Endothelial cell of umbilical vein (primary cell): ENCODE measurements around the gene RGSL1. TPM values are rescaled to one million over a fixed set of nuclear protein-coding genes. Genes with fewer than 3 reads are reported as not detected.

Experiments used
- BruUV-seq: library from RNA; stranded (reverse); fragments of 400-500 nt; replicated peaks from 2 replicates; lab custom pipeline; 2021; lab: Mats Ljungman, UMichigan
- CTCF ChIA-PET: fragments of 300-600, 350-600 bp; sonication (Branson Sonifier 250); formaldehyde crosslinking; loops from one replicate; lab custom pipeline; 2021; ENCODE audit warnings: antibody characterized with exemption, inconsistent platforms; lab: Charles Lee
- POLR2A ChIA-PET: fragments of 300-600, 350-600 bp; sonication (Branson Sonifier 250); formaldehyde crosslinking; loops from one replicate; lab custom pipeline; 2021; ENCODE audit warnings: antibody characterized with exemption, inconsistent platforms; lab: Charles Lee
- DNase-seq: peaks from one replicate; pipeline ENCODE4 v3.0.0-alpha.2; 2011; ENCODE audit warnings: low read depth, low spot score
- FAIRE-seq: peaks from 2 replicates; lab custom pipeline; 2011; peaks lifted over from hg19 to GRCh38; lab: Jason Lieb, UNC
- H2AFZ ChIP-seq: 2 replicates; pipeline ENCODE4 v1.6.0; 2012; ENCODE audit warnings: low read depth, low read length, control low read depth, inconsistent platforms
- H3K27ac ChIP-seq: 2 replicates; pipeline ENCODE4 v1.5.1; 2011; ENCODE audit warnings: low read depth, mild to moderate bottlenecking, control low read depth, low read length, moderate library complexity; ENCODE audit not compliant: insufficient read depth
- H3K27me3 ChIP-seq, 2 experiments: 2 replicates each; pipeline versions ENCODE4 v1.6.0 to v1.6.1; 2011; ENCODE audit warnings: low read length in 2 of 2, mixed read lengths in 1 of 2; ENCODE audit not compliant: control insufficient read depth in 2 of 2, insufficient read depth in 2 of 2
- H3K36me3 ChIP-seq, 2 experiments: 2 replicates in 1 of 2; 3 replicates in 1 of 2; pipeline ENCODE4 v1.5.1; 2011; ENCODE audit warnings: low read length in 2 of 2, mild to moderate bottlenecking in 1 of 2, moderate library complexity in 1 of 2; ENCODE audit not compliant: control insufficient read depth in 2 of 2, insufficient read depth in 2 of 2; ENCODE audit errors: extremely low read depth in 1 of 2
- H3K4me1 ChIP-seq: 3 replicates; pipeline ENCODE4 v1.5.1; 2011; ENCODE audit warnings: mild to moderate bottlenecking, low read length; ENCODE audit not compliant: control insufficient read depth, insufficient read depth; ENCODE audit errors: extremely low read depth
- H3K4me2 ChIP-seq: 2 replicates; pipeline ENCODE4 v1.6.1; 2011; ENCODE audit warnings: low read length, control low read depth, mixed read lengths; ENCODE audit not compliant: insufficient read depth
- H3K4me3 ChIP-seq, 3 experiments: fragments of 200-600 bp in 1 of 3; sonication (generic), shearing (Covaris generic) in 1 of 3; replicated peaks in 1 of 3; 2 replicates each; pipeline ENCODE4 v1.5.1; 2011 to 2016; ENCODE audit warnings: control low read depth in 3 of 3, low read length in 3 of 3, mild to moderate bottlenecking in 2 of 3, inconsistent platforms in 1 of 3, low read depth in 1 of 3, moderate library complexity in 1 of 3; ENCODE audit not compliant: insufficient read depth in 1 of 3
- H3K79me2 ChIP-seq: 2 replicates; pipeline ENCODE4 v1.6.0; 2012; ENCODE audit warnings: low read length, inconsistent platforms; ENCODE audit not compliant: control insufficient read depth, insufficient read depth
- H3K9ac ChIP-seq: replicated peaks from 2 replicates; pipeline ENCODE3; 2011; ENCODE audit warnings: low read length, control low read depth; ENCODE audit not compliant: insufficient read depth; ENCODE audit errors: extremely low read depth
- H3K9me1 ChIP-seq: replicated peaks from 3 replicates; pipeline ENCODE4 v1.6.0; 2011; ENCODE audit warnings: mild to moderate bottlenecking, low read length; ENCODE audit not compliant: control insufficient read depth, insufficient read depth; ENCODE audit errors: extremely low read depth
- H3K9me3 ChIP-seq: replicated peaks from 2 replicates; pipeline ENCODE4 v1.5.1; 2012; ENCODE audit warnings: low read length, inconsistent platforms; ENCODE audit not compliant: control insufficient read depth, insufficient read depth
- H4K20me1 ChIP-seq: replicated peaks from 2 replicates; pipeline ENCODE3; 2011; ENCODE audit warnings: mild to moderate bottlenecking, low read length; ENCODE audit not compliant: control insufficient read depth, insufficient read depth; ENCODE audit errors: extremely low read depth
- CTCF ChIP-seq, 2 donors: IDR thresholded peaks; 1 replicate in 1 of 2; 2 replicates in 1 of 2; pipeline ENCODE4 v1.5.1; 2011; ENCODE audit warnings: low read length in 2 of 2, mild to moderate bottlenecking in 2 of 2, moderate library complexity in 2 of 2, control low read depth in 1 of 2, inconsistent platforms in 1 of 2, low read depth in 1 of 2; ENCODE audit not compliant: insufficient read depth in 1 of 2; ENCODE audit errors: extremely low read depth in 1 of 2
- EZH2 ChIP-seq: IDR thresholded peaks from 2 replicates; pipeline ENCODE4 v1.6.1; 2012; ENCODE audit warnings: borderline replicate concordance, low read depth, mild to moderate bottlenecking, moderate library complexity, low read length, inconsistent platforms; ENCODE audit not compliant: severe bottlenecking
- FOS ChIP-seq: IDR thresholded peaks from 2 replicates; pipeline ENCODE4 v1.6.1; 2011; ENCODE audit warnings: mild to moderate bottlenecking, low read length, moderate library complexity, borderline replicate concordance; ENCODE audit not compliant: insufficient read depth
- GATA2 ChIP-seq: IDR thresholded peaks from 2 replicates; pipeline ENCODE4 v1.7.0; 2011; ENCODE audit warnings: low read depth, mild to moderate bottlenecking, moderate library complexity, mixed read lengths, low read length; ENCODE audit not compliant: insufficient read length, insufficient read depth
- JUN ChIP-seq: IDR thresholded peaks from 2 replicates; pipeline ENCODE4 v1.6.1; 2011; ENCODE audit warnings: borderline replicate concordance, low read depth; ENCODE audit not compliant: insufficient read length, insufficient read depth
- MAX ChIP-seq: IDR thresholded peaks from 2 replicates; pipeline ENCODE4 v1.6.1; 2011; ENCODE audit not compliant: insufficient read depth, insufficient read length
- MYC ChIP-seq: IDR thresholded peaks from one replicate; pipeline ENCODE4 v1.6.1; 2011; ENCODE audit warnings: mild to moderate bottlenecking, low read depth, low read length
- POLR2A ChIP-seq: IDR thresholded peaks from 2 replicates; pipeline ENCODE4 v1.6.1; 2012; ENCODE audit warnings: low read depth, mild to moderate bottlenecking, control low read depth, low read length
- POLR2AphosphoS5 ChIP-seq: IDR thresholded peaks from 2 replicates; pipeline ENCODE4 v1.6.1; 2012; ENCODE audit warnings: low read depth, mild to moderate bottlenecking, control low read depth, low read length, moderate library complexity; ENCODE audit not compliant: insufficient read depth
- dilution Hi-C: fragments of 300-500 bp; cut with MboI; formaldehyde crosslinking; loops from one replicate; pipeline ENCODE4 v1.15.0; 2019; ENCODE audit warnings: low sequenced_read_pairs; ENCODE audit not compliant: extremely low pct_ligation_motif_present
- intact Hi-C: fragments of 100-400 bp; cut with micrococcal nuclease; formaldehyde crosslinking; loops from one replicate; pipeline ENCODE4 v1.10.0; 2022
- polyA plus RNA-seq, 4 experiments: library from polyadenylated mRNA; depleted of rRNA in 3 of 4; stranded (reverse) in 3 of 4; unstranded in 1 of 4; fragments of >200 nt; gene quantifications; 2 replicates each; pipeline versions ENCODE4 v1.2.1 to v1.2.3, GENCODE V29; 2011 to 2012; ENCODE audit warnings: missing spikeins in 1 of 4
- total RNA-seq: library from RNA; stranded (reverse); gene quantifications from 2 replicates; pipeline ENCODE4 v1.2.3, GENCODE V29; 2021

The RGSL1 gene
- total and polyA plus RNA-seq, 2 donors (not counting 3 experiments of a cell fraction or from before 2014, with no cell fraction given): not detected

GRCh38 chr1:182476625-182477024 lies 26.7 kb downstream of the RGSL1 start:
- POLR2A ChIA-PET: no interaction called here

More at GRCh38 chr1:182476625-182477024, 26.7 kb downstream of the RGSL1 start:
- TF ChIP-seq GATA2: no peak
- TF ChIP-seq MYC: no peak
- TF ChIP-seq JUN: no peak
- TF ChIP-seq FOS: no peak
- TF ChIP-seq CTCF (IDR thresholded peaks at IDR 0.05; ENCODE audit: extremely low read depth in 1 of 2, insufficient read depth in 1 of 2, low read depth in 1 of 2, low read length in 2 of 2): no peak
- no peak for TF ChIP-seq MAX
- TF ChIP-seq EZH2: no peak
- TF ChIP-seq POLR2AphosphoS5: no peak
- TF ChIP-seq POLR2A: no peak
- Histone ChIP-seq H3K9me1 (no peaks in the 10 kb centered on the region), H3K9ac (no peak overlapping the region), H3K36me3 (no peaks in the 10 kb centered on the region), H3K27ac (no peak overlapping the region), H4K20me1 (no peaks in the 10 kb centered on the region), H2AFZ (no peak overlapping the region), H3K4me2 (no peak overlapping the region), H3K4me1 (no peaks in the 10 kb centered on the region), H3K9me3 (no peaks in the 10 kb centered on the region), H3K79me2 (no peaks in the 10 kb centered on the region), H3K27me3 (no peaks in the 10 kb centered on the region), H3K4me3 (no peak overlapping the region)
- dilution Hi-C loops (no loop called here), intact Hi-C loops (no loop called here)
- no peak for DNase-seq
- no TSS peak for BruUV-seq
- CTCF ChIA-PET: no interaction called here
- no peak for FAIRE-seq
